Smooth muscle cell (in vitro differentiated cells): ENCODE results near the gene CD151. TPM values are rescaled to one million over a fixed set of nuclear protein-coding genes. Genes with fewer than 3 reads are reported as not detected.
A peak's percentile ranks its signal among the peaks of the same experiment; 100 is the strongest.

Source experiments
- DNase-seq: peaks from one replicate; lab custom pipeline; 2025; ENCODE audit not compliant: unreplicated experiment; lab: John Stamatoyannopoulos, UW
- H2AFZ ChIP-seq: fragments of 200-600 bp; sonication (generic); 2 replicates; pipeline ENCODE4 v1.6.0; 2016; ENCODE audit warnings: antibody characterized with exemption, low read depth, mild to moderate bottlenecking
- H3F3A ChIP-seq: fragments of 200-600 bp; sonication (generic); 2 replicates; pipeline ENCODE4 v1.6.0; 2017; ENCODE audit warnings: antibody characterized with exemption, low read depth
- H3K27ac ChIP-seq: fragments of 200-600 bp; sonication (generic); 2 replicates; pipeline ENCODE4 v1.5.1; 2016; ENCODE audit warnings: low read depth, mild to moderate bottlenecking
- H3K27me3 ChIP-seq: fragments of 200-600 bp; sonication (generic); 2 replicates; pipeline ENCODE4 v1.6.1; 2016; ENCODE audit warnings: low read depth, mild to moderate bottlenecking
- H3K36me3 ChIP-seq: fragments of 200-600 bp; sonication (generic); 2 replicates; pipeline ENCODE4 v1.5.1; 2016; ENCODE audit warnings: low read depth
- H3K4me1 ChIP-seq: fragments of 200-600 bp; sonication (generic); 2 replicates; pipeline ENCODE4 v1.5.1; 2016; ENCODE audit warnings: low read depth
- H3K4me2 ChIP-seq: fragments of 200-600 bp; sonication (generic); 2 replicates; pipeline ENCODE4 v1.6.0; 2016; ENCODE audit warnings: mild to moderate bottlenecking
- H3K4me3 ChIP-seq: fragments of 200-600 bp; sonication (generic); 2 replicates; pipeline ENCODE4 v1.5.1; 2016; ENCODE audit warnings: mild to moderate bottlenecking
- H3K79me2 ChIP-seq: fragments of 200-600 bp; sonication (generic); 2 replicates; pipeline ENCODE4 v1.6.0; 2016; ENCODE audit warnings: low read depth, mild to moderate bottlenecking
- H3K9ac ChIP-seq: fragments of 200-600 bp; sonication (generic); 2 replicates; pipeline ENCODE4 v1.6.0; 2016; ENCODE audit warnings: low read depth
- H3K9me3 ChIP-seq: fragments of 200-600 bp; sonication (generic); replicated peaks from 2 replicates; pipeline ENCODE4 v1.5.1; 2016; ENCODE audit warnings: low read depth
- H4K20me1 ChIP-seq: fragments of 200-600 bp; sonication (generic); 2 replicates; pipeline ENCODE4 v1.6.0; 2016; ENCODE audit warnings: low read depth
- WGBS: methylation state at CpG from one replicate; pipeline ENCODE4 v1.1.7; 2016; ENCODE audit warnings: low lambda C conversion rate; 5-methylcytosine and 5-hydroxymethylcytosine counted together
- polyA plus RNA-seq: library from polyadenylated mRNA; unstranded; fragments of >200 nt; fragmentation: Nextera tagmentation; extraction: Ambion mirVana; gene quantifications from 2 replicates; pipeline ENCODE4 v1.2.1, GENCODE V29; 2016
- total RNA-seq: library from RNA; depleted of rRNA; stranded (reverse); fragments of >200 nt; gene quantifications from 2 replicates; pipeline ENCODE4 v1.2.3, GENCODE V29; 2014
- TF ChIP-seq, protein P1 (sequence below): fragments of 200-600 bp; sonication (generic); IDR thresholded peaks from 2 replicates; pipeline ENCODE4 v1.5.1; 2017; ENCODE audit warnings: borderline replicate concordance, mild to moderate bottlenecking, antibody characterized with exemption; ENCODE audit not compliant: insufficient read depth, poor library complexity, severe bottlenecking

The CD151 gene
- total and polyA plus RNA-seq, 2 experiments from 2014 or later = 256 to 391 TPM

- Histone ChIP-seq H3K79me2 (no peaks in the 10 kb centered on the region), H3K9ac (no peak overlapping the region), H3K27me3 (no peaks in the 10 kb centered on the region), H3K36me3 (no peaks in the 10 kb centered on the region), H2AFZ (no peak overlapping the region), H3K4me1 (peaks cover 26% of the 10 kb centered on the region), H3K4me2 (no peak overlapping the region), H3F3A (no peaks in the 10 kb centered on the region), H4K20me1 (peaks cover 82% of the 10 kb centered on the region), H3K27ac (no peak overlapping the region), H3K4me3 (no peak overlapping the region), H3K9me3 (no peaks in the 10 kb centered on the region)
- DNase-seq = no peak
- 92% methylated on average over 14 of the region's 27 CpGs for WGBS
- TF ChIP-seq, protein P1, sequence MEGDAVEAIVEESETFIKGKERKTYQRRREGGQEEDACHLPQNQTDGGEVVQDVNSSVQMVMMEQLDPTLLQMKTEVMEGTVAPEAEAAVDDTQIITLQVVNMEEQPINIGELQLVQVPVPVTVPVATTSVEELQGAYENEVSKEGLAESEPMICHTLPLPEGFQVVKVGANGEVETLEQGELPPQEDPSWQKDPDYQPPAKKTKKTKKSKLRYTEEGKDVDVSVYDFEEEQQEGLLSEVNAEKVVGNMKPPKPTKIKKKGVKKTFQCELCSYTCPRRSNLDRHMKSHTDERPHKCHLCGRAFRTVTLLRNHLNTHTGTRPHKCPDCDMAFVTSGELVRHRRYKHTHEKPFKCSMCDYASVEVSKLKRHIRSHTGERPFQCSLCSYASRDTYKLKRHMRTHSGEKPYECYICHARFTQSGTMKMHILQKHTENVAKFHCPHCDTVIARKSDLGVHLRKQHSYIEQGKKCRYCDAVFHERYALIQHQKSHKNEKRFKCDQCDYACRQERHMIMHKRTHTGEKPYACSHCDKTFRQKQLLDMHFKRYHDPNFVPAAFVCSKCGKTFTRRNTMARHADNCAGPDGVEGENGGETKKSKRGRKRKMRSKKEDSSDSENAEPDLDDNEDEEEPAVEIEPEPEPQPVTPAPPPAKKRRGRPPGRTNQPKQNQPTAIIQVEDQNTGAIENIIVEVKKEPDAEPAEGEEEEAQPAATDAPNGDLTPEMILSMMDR = no peak
Observed at GRCh38 chr11:858053-858761, 25.5 kb downstream of the CD151 start.

- Histone ChIP-seq H3K4me3 (no peak overlapping the region), H3K4me2 (no peak overlapping the region), H3K9me3 (no peaks in the 10 kb centered on the region), H3K4me1 (peaks cover 30% of the 10 kb centered on the region), H2AFZ (no peak overlapping the region), H3K36me3 (no peaks in the 10 kb centered on the region), H3K79me2 (no peaks in the 10 kb centered on the region), H3K27me3 (no peaks in the 10 kb centered on the region), H4K20me1 (peaks cover 82% of the 10 kb centered on the region), H3K9ac (no peak overlapping the region), H3K27ac (no peak overlapping the region), H3F3A (no peaks in the 10 kb centered on the region)
- TF ChIP-seq, protein P1 = no peak
- DNase-seq = no peak
- WGBS = 100% methylated on average over 10 of the region's 37 CpGs
Observed at GRCh38 chr11:858762-859339, 26.1 kb downstream of the CD151 start.

GRCh38 chr11:859394-860131 lies 26.8 kb downstream of the CD151 start:
- H3F3A ChIP-seq = no peaks in the 10 kb centered on the region
- no peaks in the 10 kb centered on the region for H3K27me3 ChIP-seq
- WGBS = 76% methylated on average over 15 of the region's 31 CpGs
- peaks cover 24% of the 10 kb centered on the region for H3K4me1 ChIP-seq
- H3K4me3 ChIP-seq = no peak overlapping the region
- no peaks in the 10 kb centered on the region for H3K36me3 ChIP-seq
- TF ChIP-seq, protein P1 = no peak
- no peaks in the 10 kb centered on the region for H3K9me3 ChIP-seq
- no peaks in the 10 kb centered on the region for H3K79me2 ChIP-seq
- peak overlapping the region; percentile 67 for H3K4me2 ChIP-seq
- peak; percentile 44 for DNase-seq
- no peak overlapping the region for H3K27ac ChIP-seq
- peaks cover 77% of the 10 kb centered on the region for H4K20me1 ChIP-seq
- H2AFZ ChIP-seq = no peak overlapping the region
- no peak overlapping the region for H3K9ac ChIP-seq
